Stomach (tissue), 4 donors: ENCODE measurements around the gene NEDD4.

ENCODE experiments used
- CTCF ChIP-seq, 7 experiments: fragments of 450-650 bp in 4 of 7; fragments of 200-600 bp in 3 of 7; sonication (generic) in 3 of 7; IDR thresholded peaks; one replicate each; pipeline ENCODE4 v1.5.1; 2016 to 2019; ENCODE audit warnings: antibody characterized with exemption in 7 of 7, control low read depth in 2 of 7, mild to moderate bottlenecking in 1 of 7
- EP300 ChIP-seq: sonication (generic); formaldehyde crosslinking; IDR thresholded peaks from one replicate; pipeline ENCODE4 v1.6.1; 2017; ENCODE audit warnings: antibody characterized with exemption
- POLR2A ChIP-seq, 4 donors: fragments of 450-650 bp; IDR thresholded peaks; one replicate each; pipeline ENCODE4 v1.6.1; 2016; ENCODE audit warnings: antibody characterized with exemption in 4 of 4, control low read depth in 2 of 4, mild to moderate bottlenecking in 1 of 4, moderate library complexity in 1 of 4
- POLR2AphosphoS5 ChIP-seq, 3 donors: sonication (generic); formaldehyde crosslinking; IDR thresholded peaks; one replicate each; pipeline ENCODE4 v1.6.1; 2016; ENCODE audit warnings: antibody characterized with exemption in 3 of 3

DNA sequence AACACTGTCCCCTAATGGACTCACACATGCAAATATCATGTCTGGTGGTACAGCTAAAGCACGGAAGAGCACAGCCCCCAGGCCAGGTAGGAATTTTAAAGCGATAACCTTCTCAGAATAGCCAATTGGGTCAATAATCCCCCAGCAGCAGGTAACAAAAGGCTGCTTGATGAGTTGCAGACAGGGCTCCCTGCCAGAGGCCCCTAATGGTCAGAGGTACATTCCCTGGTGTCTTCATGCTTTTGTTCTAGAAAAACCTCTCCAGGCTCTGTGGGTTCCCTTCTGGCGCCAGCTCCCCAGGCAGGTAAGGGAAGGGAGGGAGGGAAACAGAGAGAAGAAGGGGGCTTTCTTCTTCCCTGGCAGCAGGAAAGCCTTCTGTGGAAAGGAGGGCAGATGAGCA lies 207.1 kb downstream of the NEDD4 start:
- TF ChIP-seq CTCF (IDR thresholded peaks at IDR 0.05) = no peak
- no peak for TF ChIP-seq POLR2AphosphoS5 (IDR thresholded peaks at IDR 0.05)
- no peak for TF ChIP-seq EP300
- no peak for TF ChIP-seq POLR2A (IDR thresholded peaks at IDR 0.05)
